Activated CD8-positive, alpha-beta memory T cell treated with anti-CD3 and anti-CD28 coated beads, Interleukin-2, amount 50 U/mL, for 1 hour (primary cell): ENCODE results near the gene SLC4A2.
"Not testable (repeated sequence)": the region's sequence is repeated elsewhere in the genome, so short reads cannot be mapped to it uniquely, and the experiment has no call there.

ENCODE experiments used
- DNase-seq: peaks from one replicate; pipeline ENCODE4 v3.0.0-alpha.2; 2020; ENCODE audit errors: extremely low read depth

The SLC4A2 gene, protein sequence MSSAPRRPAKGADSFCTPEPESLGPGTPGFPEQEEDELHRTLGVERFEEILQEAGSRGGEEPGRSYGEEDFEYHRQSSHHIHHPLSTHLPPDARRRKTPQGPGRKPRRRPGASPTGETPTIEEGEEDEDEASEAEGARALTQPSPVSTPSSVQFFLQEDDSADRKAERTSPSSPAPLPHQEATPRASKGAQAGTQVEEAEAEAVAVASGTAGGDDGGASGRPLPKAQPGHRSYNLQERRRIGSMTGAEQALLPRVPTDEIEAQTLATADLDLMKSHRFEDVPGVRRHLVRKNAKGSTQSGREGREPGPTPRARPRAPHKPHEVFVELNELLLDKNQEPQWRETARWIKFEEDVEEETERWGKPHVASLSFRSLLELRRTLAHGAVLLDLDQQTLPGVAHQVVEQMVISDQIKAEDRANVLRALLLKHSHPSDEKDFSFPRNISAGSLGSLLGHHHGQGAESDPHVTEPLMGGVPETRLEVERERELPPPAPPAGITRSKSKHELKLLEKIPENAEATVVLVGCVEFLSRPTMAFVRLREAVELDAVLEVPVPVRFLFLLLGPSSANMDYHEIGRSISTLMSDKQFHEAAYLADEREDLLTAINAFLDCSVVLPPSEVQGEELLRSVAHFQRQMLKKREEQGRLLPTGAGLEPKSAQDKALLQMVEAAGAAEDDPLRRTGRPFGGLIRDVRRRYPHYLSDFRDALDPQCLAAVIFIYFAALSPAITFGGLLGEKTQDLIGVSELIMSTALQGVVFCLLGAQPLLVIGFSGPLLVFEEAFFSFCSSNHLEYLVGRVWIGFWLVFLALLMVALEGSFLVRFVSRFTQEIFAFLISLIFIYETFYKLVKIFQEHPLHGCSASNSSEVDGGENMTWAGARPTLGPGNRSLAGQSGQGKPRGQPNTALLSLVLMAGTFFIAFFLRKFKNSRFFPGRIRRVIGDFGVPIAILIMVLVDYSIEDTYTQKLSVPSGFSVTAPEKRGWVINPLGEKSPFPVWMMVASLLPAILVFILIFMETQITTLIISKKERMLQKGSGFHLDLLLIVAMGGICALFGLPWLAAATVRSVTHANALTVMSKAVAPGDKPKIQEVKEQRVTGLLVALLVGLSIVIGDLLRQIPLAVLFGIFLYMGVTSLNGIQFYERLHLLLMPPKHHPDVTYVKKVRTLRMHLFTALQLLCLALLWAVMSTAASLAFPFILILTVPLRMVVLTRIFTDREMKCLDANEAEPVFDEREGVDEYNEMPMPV

DNA sequence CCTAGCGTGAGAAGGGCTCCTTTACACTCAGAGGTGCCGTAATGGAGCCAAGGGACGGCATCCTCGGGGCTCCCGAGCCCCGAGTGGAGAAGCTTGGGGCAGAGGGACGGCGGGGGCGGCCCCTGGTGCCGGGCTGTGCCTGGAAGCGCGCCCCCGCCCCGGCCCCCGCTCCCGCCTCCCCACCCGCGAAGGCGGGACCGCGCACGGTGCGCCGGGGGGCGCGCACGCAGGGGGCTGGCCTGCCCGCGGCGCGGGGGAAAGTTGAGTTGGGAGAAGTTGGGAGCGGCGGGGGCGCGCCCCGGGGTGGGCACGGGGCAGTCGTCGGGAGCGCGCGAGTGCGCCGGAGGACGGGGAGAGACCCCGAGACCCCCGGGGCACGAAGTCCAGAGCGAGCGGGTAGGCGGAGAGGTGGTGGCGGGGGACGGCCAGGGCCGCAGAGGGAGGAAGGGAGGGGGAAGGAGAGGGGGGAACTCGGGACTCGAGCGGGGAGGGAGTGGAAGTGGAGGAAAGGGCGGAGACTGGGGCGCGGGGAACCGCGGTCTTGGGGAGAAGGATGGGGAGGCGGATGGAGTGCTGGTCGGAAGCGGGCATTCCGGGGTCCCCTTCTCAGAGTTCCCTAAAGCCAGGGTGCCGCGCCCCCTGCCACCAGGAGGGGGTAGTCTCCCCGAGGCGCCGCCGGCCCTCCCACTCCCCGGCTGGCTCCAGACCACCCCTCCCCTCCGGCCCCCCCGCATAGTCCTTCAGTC, at the start of gene SLC4A2:
Gene SLC4A2 (plus strand): TSS at position 223 of the 746 bp plus-strand sequence. CDS start 2,399 bp downstream, outside the sequence.
- DNase-seq = no peak

- no peak for DNase-seq
These were observed 49.4 kb upstream of the SLC4A2 start for GRCh38 chr7:151010037-151010306.

GRCh38 chr7:151010307-151011096, 48.9 kb upstream of the SLC4A2 start:
- DNase-seq = no peak

DNA sequence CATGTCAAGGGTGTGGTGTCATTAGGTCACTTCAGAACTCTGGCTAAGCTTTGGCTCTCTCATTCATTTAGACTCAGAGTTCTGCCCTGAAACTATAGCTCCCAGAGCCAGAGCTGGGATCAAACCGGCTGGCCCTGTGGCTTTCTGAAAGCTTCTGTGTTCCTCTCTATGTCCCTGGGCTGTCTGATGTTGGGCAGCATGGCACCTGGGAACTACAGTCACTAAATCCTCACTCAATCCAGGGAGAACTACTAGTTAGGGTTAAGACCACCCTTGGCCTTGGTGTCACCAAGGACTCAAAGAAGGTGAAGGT, 48.3 kb upstream of the SLC4A2 start:
- DNase-seq = no peak

GRCh38 chr7:151011616-151012015, 47.8 kb upstream of the SLC4A2 start:
- not testable (repeated sequence) for DNase-seq

DNA sequence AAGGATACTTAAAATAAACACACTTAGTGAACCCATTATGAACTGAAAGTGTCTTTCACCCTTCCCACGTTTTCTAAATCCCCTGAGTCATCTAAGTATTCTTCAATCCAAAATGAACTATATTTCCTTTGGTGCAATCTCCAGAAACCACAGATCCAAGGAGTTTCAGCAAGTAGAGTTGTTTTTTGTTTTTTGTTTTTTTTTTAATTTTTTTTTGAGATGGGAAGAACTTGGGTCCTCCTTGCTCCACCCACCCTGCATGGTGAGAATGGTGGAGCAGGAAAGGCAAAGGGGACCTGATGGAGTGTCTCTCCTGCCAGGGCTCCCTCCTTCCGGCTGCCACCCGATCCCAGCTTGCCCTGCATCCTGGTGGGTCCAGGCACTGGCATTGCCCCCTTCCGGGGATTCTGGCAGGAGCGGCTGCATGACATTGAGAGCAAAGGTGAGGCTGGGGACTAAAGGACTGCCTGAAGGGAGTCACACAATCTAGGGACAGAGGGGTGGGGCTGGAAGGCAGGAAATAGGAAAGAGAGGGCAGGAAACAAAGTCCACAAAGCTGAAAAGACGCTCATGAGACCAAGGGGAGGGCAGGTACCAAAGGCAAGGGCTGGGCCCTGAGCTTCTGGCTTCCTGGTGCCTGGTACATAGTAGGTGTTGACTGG, 47.2 kb upstream of the SLC4A2 start:
- DNase-seq = no peak

GRCh38 chr7:151012911-151013347, 46.5 kb upstream of the SLC4A2 start:
- no peak for DNase-seq

DNA sequence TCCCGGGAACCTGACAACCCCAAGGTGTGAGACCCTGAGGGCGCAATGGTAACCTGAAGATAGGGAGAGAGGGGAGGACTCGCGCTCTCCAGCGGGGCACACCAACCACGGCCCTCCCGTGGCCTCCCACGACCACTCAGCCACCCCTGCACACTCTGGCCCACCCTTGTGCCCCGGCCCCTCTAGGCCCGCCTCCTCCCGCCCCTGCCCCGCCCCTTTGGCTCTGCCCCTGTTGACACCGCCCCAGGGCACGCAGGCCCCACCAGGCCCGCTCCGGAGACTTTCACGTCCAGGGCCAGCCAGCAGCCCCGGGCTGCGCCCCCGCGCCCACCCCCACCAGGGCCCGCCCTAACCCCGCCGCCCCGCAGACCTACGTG, 46.0 kb upstream of the SLC4A2 start:
- no peak for DNase-seq

DNA sequence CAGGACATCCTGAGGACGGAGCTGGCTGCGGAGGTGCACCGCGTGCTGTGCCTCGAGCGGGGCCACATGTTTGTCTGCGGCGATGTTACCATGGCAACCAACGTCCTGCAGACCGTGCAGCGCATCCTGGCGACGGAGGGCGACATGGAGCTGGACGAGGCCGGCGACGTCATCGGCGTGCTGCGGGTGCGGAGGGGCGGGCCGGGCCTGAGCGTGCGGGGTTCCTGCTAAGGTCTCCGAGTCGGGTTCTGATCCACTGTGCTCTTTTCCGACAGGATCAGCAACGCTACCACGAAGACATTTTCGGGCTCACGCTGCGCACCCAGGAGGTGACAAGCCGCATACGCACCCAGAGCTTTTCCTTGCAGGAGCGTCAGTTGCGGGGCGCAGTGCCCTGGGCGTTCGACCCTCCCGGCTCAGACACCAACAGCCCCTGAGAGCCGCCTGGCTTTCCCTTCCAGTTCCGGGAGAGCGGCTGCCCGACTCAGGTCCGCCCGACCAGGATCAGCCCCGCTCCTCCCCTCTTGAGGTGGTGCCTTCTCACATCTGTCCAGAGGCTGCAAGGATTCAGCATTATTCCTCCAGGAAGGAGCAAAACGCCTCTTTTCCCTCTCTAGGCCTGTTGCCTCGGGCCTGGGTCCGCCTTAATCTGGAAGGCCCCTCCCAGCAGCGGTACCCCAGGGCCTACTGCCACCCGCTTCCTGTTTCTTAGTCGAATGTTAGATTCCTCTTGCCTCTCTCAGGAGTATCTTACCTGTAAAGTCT, 45.5 kb upstream of the SLC4A2 start:
- peak; percentile 89 for DNase-seq

- no peak for DNase-seq
These were observed 44.4 kb upstream of the SLC4A2 start for GRCh38 chr7:151014950-151015349.

DNA sequence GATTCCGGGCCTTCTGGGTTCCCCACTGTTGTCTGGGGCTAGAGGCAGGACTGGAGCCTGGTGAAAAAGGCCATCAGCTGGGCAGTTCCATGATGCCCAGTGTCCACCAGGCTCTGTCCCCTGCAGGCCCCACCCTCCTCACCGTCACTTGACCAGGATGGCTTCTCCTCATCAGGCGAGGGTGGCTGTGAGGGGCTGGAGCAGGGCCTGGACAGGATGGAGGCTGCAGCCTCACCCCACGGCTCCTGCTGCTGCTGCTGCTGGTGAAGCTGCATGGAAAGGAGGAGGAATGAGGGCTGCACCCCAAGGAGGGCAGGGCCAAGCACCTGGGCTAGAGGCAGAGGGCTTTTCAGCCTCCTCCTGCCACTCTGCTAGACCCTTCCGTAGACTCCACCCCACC, 43.4 kb upstream of the SLC4A2 start:
- DNase-seq = no peak

GRCh38 chr7:151016505-151016904, 42.9 kb upstream of the SLC4A2 start:
- no peak for DNase-seq

- DNase-seq = no peak
These were observed 42.4 kb upstream of the SLC4A2 start for GRCh38 chr7:151016942-151017341.

GRCh38 chr7:151017370-151017952, 41.9 kb upstream of the SLC4A2 start:
- DNase-seq = no peak

DNA sequence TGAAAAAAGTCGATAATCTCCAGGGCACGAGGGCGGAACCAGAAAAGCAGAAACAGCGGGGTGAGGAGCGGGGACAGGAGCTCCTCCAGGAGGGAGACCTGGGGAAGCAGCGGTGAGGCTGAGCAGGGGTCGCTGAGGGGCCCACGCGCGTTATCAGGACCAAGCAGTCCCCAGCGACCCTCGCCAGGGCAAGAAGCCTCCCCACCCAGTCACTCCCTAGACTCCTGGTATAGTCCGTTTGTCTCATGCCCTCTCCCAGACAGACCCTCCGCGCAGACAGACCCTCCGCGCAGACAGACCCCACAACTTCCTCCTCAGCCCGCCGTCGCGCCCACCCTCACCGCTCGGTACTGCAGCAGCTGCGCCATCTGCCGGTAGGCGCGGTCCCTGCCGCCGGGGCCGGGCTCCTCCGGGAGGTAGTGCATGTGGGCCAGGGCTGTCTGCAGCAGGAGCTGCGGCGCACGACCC, 41.4 kb upstream of the SLC4A2 start:
- DNase-seq = no peak

DNA sequence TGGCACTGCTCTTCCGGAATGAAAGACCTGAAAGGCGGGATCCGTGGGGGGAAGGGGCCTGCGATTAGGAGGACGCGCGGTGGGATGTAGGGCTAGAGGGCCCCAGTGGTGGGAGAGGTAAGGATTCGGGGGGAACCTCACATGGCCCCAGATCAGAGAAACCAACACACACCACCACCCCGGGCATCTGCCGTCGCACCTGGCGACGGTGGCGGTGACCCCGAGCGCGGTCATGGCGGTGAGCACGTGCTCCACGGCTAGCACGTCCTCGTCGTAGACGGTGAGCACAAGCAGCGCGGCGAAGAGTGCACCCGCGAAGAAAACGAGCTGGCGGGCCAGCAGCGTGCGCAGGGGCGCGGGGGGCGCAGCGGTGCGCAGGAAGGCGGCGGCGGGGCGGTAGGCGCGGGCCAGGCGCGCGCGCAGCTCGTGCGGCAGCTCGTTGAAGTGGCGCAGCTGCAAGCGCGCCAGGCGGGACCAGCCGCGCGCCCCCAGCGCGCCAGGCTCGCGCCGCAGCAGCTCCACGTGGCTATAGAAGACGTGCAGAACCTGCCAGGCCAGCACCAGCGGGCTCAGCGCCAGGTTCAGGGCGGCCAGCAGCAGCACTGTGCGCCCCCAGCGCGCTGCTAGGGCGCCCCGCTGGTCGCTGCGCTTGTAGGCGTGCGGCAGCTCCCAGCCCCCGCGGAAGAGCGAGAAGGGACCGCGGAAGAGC, 40.8 kb upstream of the SLC4A2 start:
- DNase-seq = no peak

DNA sequence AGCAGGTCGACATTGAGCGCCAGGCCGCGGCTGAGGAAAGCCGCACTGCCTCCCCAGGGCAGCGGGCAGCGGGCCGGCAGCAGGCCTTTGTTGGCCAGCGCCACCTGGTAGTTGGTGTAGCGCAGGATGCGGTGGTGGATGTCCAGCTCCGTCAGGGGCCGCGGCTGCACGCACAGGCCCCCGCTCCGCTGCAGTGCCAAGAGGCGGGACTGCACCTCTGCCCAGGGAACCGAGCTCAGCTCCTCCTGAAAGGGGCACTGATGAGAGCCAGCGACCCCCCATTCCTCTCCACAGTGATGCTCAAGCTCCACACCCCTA, 40.3 kb upstream of the SLC4A2 start:
- DNase-seq = no peak

DNA sequence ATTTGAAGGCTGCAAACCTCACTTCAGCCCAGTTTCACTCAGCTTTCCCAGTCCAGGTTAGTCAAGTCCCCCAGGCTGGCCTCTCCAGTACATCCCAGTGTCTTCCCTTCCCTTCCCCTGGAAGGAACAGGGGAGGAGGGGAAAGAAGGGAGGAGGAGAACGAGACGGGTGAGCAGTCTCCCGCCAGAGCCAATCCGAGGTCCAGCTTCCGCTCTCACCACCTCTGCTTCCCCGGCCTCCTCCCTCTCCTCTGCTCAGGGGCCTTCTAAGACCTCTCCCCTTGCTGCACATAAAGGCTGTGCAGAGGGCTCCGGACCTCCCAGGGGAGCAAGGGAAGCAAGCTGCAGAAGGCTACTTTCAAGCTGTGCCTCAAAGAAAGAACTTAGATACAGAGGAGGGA, 39.2 kb upstream of the SLC4A2 start:
- no peak for DNase-seq

- DNase-seq = no peak
These were observed 36.2 kb upstream of the SLC4A2 start for GRCh38 chr7:151023232-151023631.
